Myocyte (in vitro differentiated cells): Measurements from ENCODE around the gene TIMM50. TPM values are rescaled to one million over a fixed set of nuclear protein-coding genes. Genes with fewer than 3 reads are reported as not detected.

Source experiments
- DNase-seq: peaks from one replicate; pipeline ENCODE4 v3.0.0-alpha.2; 2012; ENCODE audit warnings: low read depth
- total RNA-seq: library from RNA; depleted of rRNA; stranded (reverse); fragments of >200 nt; gene quantifications from 2 replicates; pipeline ENCODE4 v1.2.3, GENCODE V29; 2014

The TIMM50 gene
- total RNA-seq, 1 donor from 2014 or later: 65.1 TPM

GRCh38 chr19:39532233-39533002 lies 51.8 kb downstream of the TIMM50 start, which contains the start of gene EID2B:
EID2B (minus strand) TSS chr19:39532852; CDS start chr19:39532802, 50 bp downstream.
- DNase-seq: peak; percentile 96

GRCh38 chr19:39533003-39533512 lies 52.4 kb downstream of the TIMM50 start:
- DNase-seq: no peak

- DNase-seq: no peak
These were observed 53.2 kb downstream of the TIMM50 start for GRCh38 chr19:39533791-39534190.

GRCh38 chr19:39539165-39539517 lies 58.5 kb downstream of the TIMM50 start:
- no peak for DNase-seq

GRCh38 chr19:39539518-39540332 lies 59.1 kb downstream of the TIMM50 start, which contains the start of gene EID2:
EID2 (minus strand) TSS chr19:39540161; CDS start chr19:39540079, 82 bp downstream.
- peak; percentile 93 for DNase-seq

GRCh38 chr19:39540333-39540673 lies 59.7 kb downstream of the TIMM50 start:
- DNase-seq: no peak

Other genes with a start within 250 kb of the TIMM50 start
- not detected in 2 replicates for gene IFNL3, start 235.8 kb upstream of the TIMM50 start, total RNA-seq
- gene IFNL4, start 232.0 kb upstream of the TIMM50 start, total RNA-seq: not detected in 2 replicates
- gene IFNL2, start 212.4 kb upstream of the TIMM50 start, total RNA-seq: not detected in 2 replicates
- not detected in 2 replicates for gene IFNL1, start 184.4 kb upstream of the TIMM50 start, total RNA-seq
- 0.05 and 0.13 TPM in 2 replicates for gene LRFN1, start 160.0 kb upstream of the TIMM50 start, total RNA-seq
- not detected in 2 replicates for gene GMFG, start 144.8 kb upstream of the TIMM50 start, total RNA-seq
- 110 and 138 TPM in 2 replicates for gene SAMD4B, start 138.4 kb upstream of the TIMM50 start, total RNA-seq
- gene PAF1, start 89.7 kb upstream of the TIMM50 start, total RNA-seq: 37.0 and 39.1 TPM in 2 replicates
- 28.1 and 29.3 TPM in 2 replicates for gene MED29, start 89.5 kb upstream of the TIMM50 start, total RNA-seq
- 6.8 and 7.3 TPM in 2 replicates for gene ZFP36, start 74.0 kb upstream of the TIMM50 start, total RNA-seq
- 14.3 and 20.6 TPM in 2 replicates for gene PLEKHG2, start 68.2 kb upstream of the TIMM50 start, total RNA-seq
- gene RPS16, start 44.9 kb upstream of the TIMM50 start, total RNA-seq: 129 and 130 TPM in 2 replicates
- 107 and 124 TPM in 2 replicates for gene SUPT5H, start 35.3 kb upstream of the TIMM50 start, total RNA-seq
- 0.42 and 0.51 TPM in 2 replicates for gene DLL3, start 18.1 kb downstream of the TIMM50 start, total RNA-seq
- gene SELENOV, start 34.3 kb downstream of the TIMM50 start, total RNA-seq: not detected in 2 replicates
- 2.9 and 3.3 TPM in 2 replicates for gene EID2B, start 52.0 kb downstream of the TIMM50 start, total RNA-seq
- gene EID2, start 59.3 kb downstream of the TIMM50 start, total RNA-seq: 12.9 and 16.4 TPM in 2 replicates
- gene LGALS13, start 121.7 kb downstream of the TIMM50 start, total RNA-seq: not detected in 2 replicates
- not detected in 2 replicates for gene LGALS16, start 175.1 kb downstream of the TIMM50 start, total RNA-seq
- gene LGALS14, start 223.6 kb downstream of the TIMM50 start, total RNA-seq: not detected in 2 replicates